NOMO-1 treated with DMSO at 0.1 percent for 48 hours (cell line): ENCODE measurements around the gene CPVL.
A peak's percentile ranks its signal among the peaks of the same experiment; 100 is the strongest.

Experiments used
- DNase-seq: peaks from one replicate; lab custom pipeline; 2025; ENCODE audit not compliant: unreplicated experiment; lab: John Stamatoyannopoulos, UW

Gene CPVL

DNA sequence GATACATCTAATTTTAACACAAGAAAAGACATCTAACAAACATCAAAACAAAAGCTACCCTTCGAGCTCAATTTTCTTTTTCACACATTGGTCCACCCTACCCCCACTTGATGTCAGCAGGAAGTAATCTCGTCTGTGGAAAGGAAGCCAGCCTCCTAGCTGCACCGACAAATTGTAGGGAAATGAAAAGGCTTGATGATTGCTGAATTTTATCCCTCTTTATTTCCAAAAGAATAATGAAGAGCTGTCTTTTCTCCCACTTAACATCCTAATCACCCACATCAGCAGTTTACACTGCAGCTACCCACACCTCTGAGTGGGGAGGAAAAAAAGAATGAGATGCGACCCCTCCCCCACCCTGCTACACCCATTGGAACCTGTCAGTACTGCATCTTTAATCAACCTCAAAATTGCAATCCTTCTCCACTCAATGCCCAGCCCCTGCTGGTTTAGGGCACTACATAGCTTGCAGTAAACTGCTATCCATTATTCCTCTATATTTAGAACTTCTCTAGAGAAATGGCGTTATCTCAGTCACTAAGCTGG is 10.6 kb upstream of the CPVL start:
- no peak for DNase-seq

DNA sequence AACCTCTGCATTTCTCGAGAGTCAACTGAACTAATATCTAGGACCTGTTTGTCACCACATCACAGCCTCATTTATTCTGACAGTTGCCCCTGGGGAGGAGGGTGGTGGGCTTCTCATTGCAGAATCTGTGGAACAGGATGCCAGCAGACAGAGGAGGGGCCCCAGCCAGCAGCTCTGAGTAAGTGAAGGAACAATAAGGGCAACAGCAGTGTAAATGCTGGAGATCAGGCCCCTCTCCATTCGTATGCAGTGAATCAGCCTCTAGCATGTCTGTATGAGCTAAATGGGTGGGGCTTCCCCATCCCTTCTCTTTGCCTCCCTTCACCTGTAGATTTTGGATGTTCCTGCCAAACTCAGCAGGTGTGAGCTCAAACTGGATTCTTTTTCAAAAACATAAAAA is 7.7 kb upstream of the CPVL start:
- DNase-seq, result no peak

DNA sequence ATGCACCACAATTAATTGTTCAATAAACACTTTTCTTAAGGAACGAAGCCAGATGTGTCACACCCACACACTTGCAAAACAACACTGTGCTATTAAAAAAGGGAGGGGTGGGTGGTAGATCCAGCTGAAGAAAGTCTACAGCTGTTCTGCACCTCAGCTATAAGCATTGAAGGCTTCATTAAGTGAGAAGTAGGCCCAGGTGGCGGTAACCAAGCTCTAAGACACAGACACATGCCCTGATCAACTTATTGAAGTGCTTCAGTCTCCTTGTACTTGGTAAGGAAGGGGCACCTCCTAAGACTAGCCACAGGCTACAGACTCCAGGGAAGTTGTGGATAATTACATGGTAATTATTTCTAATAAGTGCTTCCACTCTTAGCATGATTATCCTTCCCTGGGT is 4.5 kb upstream of the CPVL start:
- DNase-seq, result no peak

DNA sequence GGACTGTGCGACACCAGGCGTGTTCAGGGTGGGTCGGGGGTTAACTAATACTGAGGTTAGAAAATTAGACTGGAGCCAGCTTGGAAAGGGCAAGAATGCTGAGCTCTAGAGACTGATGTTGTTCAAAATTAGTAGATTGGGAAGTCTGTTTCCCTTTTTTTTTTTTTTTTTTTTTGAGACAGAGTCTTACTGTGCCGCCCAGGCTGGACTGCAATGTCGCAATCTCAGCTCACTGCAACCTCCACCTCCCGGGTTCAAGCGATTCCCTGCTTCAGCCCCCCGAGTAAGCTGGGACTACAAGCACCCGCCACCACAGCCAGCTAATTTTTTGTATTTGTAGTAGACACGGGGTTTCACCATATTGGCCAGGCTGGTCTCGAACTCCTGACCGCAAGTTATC is 2.7 kb upstream of the CPVL start:
- DNase-seq, result no peak

DNA sequence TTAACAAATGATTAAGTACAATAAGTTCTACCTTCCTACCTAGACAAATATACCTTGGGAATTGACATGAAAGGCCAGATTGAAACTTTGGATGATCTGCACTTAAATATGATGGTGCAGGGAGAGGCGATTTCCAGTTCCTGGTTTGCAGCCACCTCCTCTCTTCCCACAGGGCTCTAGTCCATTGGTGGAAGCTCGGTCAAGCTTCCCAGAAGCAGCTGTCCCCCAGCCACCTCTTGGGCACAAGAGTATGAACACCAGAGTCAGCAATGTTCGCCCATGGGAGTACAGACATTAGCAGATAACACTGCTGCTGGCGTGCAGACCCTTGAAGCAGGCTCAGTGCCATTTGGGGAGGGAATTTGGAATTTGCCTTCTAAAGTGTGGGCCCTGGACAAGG is 1.5 kb upstream of the CPVL start:
- DNase-seq, result no peak

DNA sequence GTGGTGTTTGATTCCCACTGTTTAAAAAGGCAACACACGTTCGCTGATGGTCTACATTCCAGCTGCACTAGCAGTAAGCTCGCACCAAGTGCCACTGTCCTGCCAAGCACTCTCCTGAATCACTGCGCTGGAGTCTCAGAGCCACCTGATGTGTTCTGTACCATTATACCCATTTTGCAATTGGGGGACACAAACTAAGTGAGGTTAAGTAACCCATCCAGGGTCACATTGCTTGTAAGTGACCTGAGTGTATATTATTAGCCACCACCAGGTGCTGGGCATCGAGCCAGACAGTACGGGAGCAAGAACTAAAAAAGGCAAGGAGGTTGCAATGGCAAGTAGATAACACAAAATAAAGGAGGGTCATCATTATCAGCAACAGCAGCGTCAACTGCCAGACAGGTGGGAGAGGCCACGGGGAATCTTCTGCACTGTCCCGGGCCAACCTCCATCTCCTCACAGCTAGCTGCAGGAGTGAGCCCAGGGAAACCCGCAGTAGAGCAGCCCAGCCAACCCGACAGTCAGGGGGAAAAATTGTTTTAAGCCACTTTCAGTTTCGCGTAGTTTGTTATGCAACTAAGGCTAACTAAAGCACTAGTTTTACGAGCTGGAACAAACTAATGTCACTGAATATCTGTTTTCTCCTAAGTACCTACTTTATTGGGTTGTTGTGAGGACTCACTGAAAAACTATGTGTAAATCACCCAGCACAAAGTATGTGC is 712 bp upstream of the CPVL start:
- peak; percentile 66 for DNase-seq

DNA sequence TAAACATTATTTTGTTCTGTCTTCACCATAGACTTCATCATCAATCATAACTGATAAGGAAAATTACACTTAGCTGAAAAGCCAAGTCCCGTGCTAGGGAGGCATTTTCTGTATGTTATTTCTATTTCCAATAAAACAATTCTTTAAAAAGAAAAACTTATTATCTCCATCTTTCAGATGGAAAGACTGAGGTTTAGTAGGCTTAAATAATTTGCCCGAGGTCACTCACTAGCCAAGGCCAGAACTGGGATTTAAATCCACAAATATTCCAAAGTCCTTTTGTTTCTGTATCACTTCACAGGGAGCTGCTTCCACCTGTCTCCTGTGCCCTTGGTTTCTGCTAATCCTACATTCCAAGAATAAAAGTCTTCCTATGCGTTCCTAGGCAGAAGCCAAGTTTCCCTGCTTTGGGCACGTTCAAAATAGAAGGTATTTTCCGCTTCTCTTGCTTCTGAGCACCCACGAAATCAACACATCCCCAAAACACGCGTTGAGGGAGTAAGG is 732 bp downstream of the CPVL start:
- no peak for DNase-seq

DNA sequence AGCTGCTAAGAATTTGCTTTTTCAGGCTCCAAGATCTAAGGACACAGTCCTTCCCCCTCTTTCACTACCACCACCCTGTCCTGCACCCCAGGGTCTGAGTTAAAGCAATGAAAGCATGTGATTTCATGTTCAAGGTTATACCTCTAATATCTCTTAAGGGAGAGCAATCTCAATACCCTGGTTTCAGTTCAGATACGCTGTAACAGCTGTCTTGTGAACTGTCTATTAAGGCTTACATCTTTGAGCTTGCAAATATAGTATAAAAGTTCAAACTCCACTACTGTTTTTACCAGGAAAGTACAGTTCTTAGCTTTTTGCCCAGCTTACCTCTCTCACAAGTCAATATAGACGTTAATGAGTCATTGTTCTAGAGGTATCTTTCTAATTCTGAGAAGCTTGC is 2.6 kb downstream of the CPVL start:
- DNase-seq, result no peak

DNA sequence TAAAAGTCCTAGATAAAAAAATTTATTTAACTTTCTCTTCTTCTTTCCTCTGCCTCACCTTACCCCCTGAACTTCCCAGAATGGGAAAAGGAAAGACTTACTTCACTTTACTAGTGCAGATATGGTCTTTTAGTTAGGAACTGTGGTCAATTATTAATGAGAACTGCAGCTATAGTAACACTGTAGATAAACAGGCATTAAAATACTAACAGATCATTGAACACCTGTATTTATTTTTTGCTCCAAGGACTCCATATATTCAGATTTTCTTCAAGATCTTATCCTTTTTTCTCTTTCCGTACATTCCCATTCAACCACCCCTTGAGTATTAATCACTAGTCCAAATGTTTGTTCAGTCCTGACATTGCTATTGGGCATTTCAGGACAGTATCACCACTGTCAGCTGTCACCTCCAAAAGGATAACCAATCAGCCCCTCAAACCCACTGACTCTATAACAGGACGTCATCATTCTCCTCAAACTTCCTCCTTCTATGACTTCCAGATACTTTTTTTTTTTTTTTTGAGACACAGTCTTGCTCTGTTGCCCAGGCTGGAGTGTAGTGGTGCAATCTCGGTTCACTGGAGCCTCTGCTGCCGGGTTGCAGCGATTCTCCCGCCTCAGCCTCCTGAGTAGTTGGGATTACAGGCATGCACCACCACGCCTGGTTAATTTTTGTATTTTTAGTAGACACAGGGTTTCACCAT is 4.2 kb downstream of the CPVL start:
- DNase-seq, result peak; percentile 12

DNA sequence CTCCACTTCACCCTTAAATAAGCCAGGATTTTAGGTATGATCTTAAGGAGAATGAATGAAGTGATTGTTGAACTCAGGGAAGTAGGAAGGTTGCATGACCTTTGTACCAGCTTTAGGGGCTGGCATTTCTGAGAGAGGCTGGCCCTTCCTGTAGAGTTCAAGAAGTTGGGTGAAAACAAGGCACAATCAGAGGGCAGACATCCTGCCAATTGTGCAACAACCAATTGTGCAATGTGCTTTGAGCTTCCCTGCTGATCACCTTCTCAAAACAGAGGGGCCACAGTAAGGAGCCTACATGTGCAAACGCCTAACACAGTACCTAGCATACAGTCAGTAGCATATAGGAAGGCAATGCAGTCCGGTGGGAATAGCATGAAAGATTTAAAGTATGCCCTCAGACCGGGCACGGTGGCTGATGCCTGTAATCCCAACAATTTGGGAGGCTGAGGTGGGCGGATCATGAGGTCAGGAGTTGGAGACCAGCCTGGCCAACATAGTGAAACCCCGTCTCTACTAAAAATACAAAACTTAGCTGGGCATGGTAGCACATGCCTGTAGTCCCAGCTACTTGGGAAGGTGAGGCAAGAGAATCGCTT is 5.4 kb downstream of the CPVL start:
- peak; percentile 55 for DNase-seq

DNA sequence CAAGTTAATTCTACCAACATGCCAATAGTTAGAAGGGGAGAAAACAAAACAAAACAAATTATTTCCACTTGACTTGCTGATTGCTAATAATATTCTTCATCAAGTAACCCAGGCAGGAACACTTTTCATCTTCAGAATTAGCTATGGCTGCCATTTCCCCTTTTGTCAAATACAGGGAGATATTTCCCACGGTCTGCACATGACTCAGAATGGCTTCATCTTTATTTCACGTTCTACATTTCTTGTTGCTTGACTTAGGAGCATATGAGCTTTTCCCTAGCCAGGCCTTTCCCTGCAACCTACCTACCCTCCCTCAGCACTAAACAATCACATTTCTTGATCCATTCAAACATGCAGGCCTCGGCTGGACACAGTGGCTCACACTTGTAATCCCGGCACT is 6.5 kb downstream of the CPVL start:
- peak; percentile 16 for DNase-seq

DNA sequence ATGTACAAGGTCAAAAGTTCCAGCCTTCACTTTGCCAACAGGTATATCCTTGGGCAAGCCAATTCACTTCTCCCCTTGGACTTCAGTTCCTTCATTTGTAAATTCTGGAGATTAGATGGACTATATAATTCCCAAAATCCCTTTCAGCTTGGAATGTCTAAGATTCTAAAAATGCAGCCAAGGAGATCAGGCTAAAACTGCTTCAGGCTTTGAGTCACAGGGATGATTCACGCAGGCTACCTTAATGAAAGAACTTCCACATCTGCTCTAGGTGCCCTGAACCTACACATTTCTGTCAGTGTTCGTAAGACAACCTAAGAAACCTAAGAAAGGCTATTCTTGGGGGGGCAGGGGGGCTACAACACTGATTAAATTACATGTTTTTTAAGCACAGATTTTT is 7.1 kb downstream of the CPVL start:
- DNase-seq, result no peak

DNA sequence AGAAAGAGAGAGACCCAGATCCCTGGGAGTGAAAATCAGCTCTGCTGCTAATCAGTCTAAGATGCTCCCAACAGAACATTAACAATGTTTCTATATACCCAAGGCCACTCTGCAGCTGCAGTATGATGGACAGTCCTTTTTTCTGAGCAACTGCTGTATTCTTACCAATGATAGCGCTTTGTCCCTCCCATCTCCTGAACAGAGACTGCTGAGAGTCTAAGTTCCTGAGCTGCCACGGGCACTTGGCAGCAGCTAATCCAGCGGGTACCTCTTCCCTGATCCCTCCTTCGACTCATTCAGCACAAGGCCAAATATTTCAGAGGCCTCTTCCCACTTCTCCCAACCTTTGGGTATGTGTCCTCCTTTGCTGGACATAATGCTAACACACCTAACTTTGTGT is 7.7 kb downstream of the CPVL start:
- DNase-seq, result no peak

DNA sequence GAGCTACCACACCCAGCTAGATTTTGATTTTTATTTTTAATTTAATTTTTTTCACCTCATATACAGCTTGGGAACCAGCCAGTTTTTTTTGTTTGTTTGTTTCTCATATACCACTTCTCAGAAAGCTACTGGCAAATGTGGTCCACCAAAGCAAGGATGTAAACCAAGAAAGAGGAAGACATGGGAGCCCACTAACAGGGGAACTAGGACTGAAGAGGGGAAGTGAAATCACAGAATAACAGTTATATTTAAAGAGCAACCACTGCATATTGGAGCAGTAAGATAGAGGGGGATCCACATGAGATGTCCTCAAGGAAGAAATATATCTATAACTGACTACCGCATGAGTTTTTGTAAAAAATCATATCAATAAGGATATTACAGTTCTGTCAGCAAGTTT is 10.5 kb downstream of the CPVL start:
- DNase-seq, result peak; percentile 83

DNA sequence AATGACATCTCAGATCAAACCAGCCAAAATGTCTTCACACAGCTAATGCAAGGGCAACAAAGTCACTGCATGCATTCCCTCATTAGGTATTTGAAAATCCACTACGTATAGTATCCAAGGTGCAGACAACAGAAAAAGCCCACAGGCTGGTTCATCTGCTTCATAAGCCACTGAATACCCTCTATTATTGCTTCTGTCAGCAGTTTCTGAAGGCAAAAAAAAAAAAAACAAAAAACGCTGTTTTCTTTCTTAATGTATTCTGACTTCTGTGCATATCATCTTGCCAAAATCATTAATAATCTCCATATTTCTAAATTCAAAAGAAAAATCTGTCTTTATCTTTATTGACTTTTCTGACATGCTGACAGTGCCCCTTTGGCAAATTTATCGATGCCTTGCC is 13.4 kb downstream of the CPVL start:
- DNase-seq, result no peak

DNA sequence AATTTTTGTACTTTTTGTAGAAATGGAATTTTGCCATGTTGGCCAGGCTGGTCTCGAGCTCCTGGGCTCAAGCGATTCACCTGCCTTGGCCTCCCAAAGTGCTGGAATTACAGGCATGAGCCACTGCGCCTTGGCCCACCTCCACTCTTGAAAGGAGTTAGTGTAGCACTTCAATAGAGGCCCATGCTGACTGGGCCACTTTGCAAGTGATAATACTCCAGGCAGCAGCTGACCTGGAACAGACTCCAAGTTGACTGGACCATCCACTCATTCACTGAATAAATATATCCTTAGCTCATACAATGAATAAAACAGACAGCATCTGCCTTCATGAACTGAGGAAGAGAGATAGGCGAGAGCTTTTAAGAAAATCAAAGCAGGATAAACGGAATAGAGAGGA is 14.7 kb downstream of the CPVL start:
- no peak for DNase-seq

DNA sequence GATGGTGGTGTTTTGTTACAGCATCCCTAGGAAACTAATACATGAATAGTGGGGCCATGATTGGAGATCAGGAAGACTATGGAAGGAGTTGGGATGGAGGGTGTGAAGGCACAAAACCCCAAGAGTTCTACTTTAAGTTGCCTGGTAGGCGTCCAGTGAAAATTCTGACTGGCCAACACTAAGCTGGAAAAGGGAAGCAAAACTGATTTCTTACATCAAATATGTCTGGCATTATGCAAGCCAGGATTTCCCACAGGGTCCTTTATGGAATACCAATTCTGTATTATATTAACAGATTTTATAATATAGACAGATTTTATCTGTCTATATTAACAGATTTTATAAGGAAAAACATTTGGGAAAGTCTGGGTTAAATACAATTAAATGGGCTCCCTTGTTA is 16.2 kb downstream of the CPVL start:
- no peak for DNase-seq

DNA sequence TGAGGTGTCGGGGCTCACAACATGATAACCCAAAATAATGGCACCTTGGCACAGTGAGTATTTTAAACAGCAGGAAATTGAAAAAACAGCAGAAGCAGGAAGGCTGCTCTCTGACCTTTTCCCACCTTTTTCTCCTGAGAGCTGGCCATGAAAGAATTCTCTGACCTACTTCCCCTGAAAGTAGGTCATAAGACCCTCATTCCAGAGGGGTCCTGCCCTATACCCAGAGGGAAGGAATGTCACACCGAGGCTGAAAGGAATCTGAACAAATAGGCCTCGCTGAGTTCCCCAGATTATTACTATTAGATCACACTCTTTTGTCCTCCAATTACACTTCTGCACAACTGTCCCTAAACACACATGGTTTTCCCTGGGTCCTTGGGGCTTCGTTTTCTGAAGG is 18.8 kb downstream of the CPVL start:
- no peak for DNase-seq

DNA sequence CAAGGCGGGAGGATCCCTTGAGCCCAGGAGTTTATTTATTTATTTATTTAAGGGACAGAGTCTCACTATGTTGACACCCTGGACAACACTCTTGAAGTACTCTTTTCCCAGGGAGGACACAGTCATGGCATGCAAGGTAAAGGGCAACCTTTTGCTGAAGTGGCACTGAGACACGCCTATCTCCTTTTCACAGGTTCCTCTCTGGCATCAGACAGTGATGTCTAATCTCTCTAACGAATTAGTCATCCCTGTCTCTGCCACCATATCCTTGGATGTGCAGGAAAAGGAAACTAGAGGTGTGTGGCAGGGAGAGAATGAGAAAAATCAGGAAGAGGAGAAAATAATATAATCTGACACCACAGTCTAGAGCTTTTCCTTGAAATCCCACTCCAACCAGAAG is 19.5 kb downstream of the CPVL start:
- DNase-seq, result no peak

DNA sequence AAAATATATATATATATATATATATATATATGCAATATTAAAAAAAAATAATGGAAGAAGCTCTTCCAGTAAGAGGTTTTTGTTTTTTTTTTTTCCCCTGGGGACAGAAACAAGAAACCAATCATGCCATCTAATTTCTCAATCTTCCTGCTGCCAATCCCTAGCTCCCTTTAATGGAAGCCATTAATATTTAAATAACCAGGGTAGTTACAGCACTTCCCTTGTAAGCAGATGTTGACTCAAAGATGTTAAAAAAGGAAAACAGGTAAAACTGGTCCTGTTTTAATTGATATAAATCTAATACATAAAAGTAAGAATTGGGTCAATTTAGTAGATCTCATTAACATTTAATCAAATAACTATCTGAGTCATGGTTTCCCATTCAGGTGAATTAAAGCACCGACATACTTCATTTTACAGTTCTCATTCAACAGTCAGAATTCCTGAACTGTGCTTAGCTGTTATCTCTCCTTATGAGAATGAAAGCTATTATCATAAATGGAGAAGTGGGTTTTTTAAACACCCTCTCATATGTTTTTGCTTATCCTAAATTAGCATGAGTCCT is 22.6 kb downstream of the CPVL start:
- DNase-seq, result peak; percentile 10

DNA sequence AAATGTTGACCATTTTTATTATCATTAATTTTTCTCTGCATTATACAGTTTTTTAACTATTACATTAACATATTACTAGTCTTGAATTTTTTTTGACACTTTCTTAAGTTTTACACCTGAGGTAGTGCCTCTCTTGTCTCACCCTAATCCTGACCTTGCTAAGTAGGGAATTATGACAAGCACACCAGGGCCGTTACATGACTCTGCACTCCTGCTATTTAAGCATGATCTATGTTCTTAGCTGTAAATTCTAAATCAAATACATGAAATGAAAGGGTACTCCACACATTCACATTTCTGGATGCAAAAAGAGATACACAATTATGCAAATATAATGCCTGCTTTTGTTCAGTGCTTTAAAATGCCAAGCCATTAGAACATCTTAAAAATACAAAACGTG is 23.6 kb downstream of the CPVL start:
- DNase-seq, result no peak

DNA sequence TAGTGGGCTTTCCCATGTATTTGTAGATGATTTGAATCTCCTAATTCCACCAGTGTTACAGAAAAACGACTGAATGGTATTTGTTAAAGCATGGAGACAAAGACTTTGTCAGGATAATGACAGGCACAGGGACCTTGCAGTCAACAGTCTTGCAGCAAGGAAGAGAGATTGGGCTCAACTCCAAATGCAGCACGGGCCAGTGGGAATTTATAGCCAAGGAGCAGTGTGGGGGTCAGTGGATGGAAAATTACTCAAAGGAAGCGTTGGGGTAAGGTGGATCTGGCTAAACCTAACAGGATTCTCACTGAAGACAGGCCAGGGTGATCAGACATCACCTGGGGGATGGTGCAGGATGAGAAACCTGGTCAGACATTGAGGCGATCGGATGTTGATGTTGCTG is 24.3 kb downstream of the CPVL start:
- no peak for DNase-seq
